Measurements from ENCODE around the gene DYRK3. TPM values are rescaled to one million over a fixed set of nuclear protein-coding genes. Genes with fewer than 3 reads are reported as not detected.

Gene DYRK3
- total RNA-seq, 1 donor from 2014 or later = 4.1 TPM

DNA sequence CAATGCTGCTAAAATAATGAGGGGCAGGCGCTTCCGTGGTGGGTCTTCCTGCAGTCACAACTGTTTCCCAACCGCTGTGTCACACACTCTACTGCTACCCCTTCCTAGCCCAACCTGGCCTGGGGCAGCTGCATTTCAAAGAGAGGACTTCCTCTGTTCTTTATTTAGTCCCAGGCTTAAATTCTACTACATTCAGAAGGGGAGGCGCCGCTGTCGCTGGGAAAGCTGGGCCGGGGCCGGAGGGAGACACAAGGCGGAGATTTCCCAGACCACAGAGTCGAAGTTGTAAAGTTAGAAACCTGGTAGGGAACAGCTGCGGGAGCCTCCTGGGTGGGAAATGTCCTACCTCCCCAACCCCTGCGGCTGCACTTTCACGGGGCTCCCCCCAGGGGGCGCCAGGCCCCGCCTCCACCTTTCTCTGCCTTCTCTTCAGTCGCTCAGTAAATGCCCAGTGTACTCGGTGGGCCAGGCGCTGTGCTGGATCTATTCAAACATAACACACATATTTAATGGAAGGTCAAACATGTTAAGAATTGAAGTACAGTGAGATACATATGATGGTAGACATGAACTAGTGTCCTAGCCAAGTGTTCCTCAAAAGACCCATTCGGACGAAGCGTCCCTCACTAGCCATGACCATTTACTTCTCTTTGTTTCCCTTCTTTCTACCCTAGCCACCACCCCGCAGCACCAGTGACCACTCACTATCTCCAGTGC lies 23.1 kb downstream of the DYRK3 start:
- Mint-ChIP-seq H3K27ac (no peak overlapping the region), H3K4me1 (peaks cover 9% of the 10 kb centered on the region), H3K36me3 (no peaks in the 10 kb centered on the region), H3K9me3 (no peaks in the 10 kb centered on the region), H3K27me3 (ENCODE audit: low read depth) (peaks cover 48% of the 10 kb centered on the region), H3K4me3 (no peak overlapping the region)
- TF ChIP-seq, protein P1, sequence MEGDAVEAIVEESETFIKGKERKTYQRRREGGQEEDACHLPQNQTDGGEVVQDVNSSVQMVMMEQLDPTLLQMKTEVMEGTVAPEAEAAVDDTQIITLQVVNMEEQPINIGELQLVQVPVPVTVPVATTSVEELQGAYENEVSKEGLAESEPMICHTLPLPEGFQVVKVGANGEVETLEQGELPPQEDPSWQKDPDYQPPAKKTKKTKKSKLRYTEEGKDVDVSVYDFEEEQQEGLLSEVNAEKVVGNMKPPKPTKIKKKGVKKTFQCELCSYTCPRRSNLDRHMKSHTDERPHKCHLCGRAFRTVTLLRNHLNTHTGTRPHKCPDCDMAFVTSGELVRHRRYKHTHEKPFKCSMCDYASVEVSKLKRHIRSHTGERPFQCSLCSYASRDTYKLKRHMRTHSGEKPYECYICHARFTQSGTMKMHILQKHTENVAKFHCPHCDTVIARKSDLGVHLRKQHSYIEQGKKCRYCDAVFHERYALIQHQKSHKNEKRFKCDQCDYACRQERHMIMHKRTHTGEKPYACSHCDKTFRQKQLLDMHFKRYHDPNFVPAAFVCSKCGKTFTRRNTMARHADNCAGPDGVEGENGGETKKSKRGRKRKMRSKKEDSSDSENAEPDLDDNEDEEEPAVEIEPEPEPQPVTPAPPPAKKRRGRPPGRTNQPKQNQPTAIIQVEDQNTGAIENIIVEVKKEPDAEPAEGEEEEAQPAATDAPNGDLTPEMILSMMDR (IDR thresholded peaks at IDR 0.05; ENCODE audit: unreplicated experiment) = peak; percentile 72
- peak in 1 of 2 experiments; percentile 43 for DNase-seq (ENCODE audit: low spot score in 2 of 2, unreplicated experiment in 2 of 2)

DNA sequence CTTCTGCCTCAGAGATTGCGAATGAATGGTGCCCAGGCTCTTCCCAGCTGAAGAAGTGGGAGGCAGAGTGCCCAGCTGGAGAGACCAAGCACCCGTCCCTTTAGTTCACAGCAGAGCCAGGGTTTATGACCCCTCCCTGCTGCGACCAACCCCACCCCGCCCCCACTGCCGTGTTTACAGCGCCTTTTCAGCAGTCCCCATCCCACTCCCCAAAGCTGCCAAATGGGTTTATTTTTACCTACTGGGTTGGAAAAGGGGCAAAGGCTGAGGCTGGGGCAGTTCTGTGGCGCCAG lies 23.6 kb downstream of the DYRK3 start:
- H3K4me1 Mint-ChIP-seq = peaks cover 6% of the 10 kb centered on the region
- TF ChIP-seq, protein P1 (IDR thresholded peaks at IDR 0.05; ENCODE audit: unreplicated experiment) = no peak
- H3K36me3 Mint-ChIP-seq = no peaks in the 10 kb centered on the region
- no peak overlapping the region for H3K27ac Mint-ChIP-seq
- H3K9me3 Mint-ChIP-seq = no peaks in the 10 kb centered on the region
- no peak for DNase-seq (ENCODE audit: low spot score in 2 of 2, unreplicated experiment in 2 of 2)
- peaks cover 53% of the 10 kb centered on the region for H3K27me3 Mint-ChIP-seq (ENCODE audit: low read depth)
- H3K4me3 Mint-ChIP-seq = no peak overlapping the region

DNA sequence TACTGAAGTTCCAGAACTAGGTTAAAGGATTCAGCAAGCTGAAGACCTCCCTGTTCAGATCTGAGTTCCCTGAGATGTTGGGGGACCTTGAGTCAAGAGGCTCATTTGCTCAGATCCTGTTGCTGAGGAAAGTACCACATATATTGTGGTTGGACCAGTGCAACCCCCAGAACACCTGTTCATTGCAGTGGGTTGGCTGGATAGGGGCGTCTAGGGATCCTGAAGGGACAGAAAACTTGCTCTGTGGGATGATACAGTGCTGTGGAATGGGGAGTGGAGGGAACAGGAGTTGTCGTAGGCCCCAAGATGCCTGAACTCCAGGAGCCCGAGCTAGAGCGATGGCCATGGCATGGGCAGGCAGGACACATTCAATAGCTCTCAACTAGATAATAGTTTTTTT lies 24.8 kb downstream of the DYRK3 start:
- DNase-seq (ENCODE audit: low spot score in 2 of 2, unreplicated experiment in 2 of 2) = no peak
- Mint-ChIP-seq H3K36me3 (no peaks in the 10 kb centered on the region), H3K4me1 (peaks cover 5% of the 10 kb centered on the region), H3K4me3 (no peak overlapping the region), H3K9me3 (no peaks in the 10 kb centered on the region), H3K27me3 (ENCODE audit: low read depth) (peaks cover 65% of the 10 kb centered on the region), H3K27ac (no peak overlapping the region)
- TF ChIP-seq, protein P1 (IDR thresholded peaks at IDR 0.05; ENCODE audit: unreplicated experiment) = no peak

DNA sequence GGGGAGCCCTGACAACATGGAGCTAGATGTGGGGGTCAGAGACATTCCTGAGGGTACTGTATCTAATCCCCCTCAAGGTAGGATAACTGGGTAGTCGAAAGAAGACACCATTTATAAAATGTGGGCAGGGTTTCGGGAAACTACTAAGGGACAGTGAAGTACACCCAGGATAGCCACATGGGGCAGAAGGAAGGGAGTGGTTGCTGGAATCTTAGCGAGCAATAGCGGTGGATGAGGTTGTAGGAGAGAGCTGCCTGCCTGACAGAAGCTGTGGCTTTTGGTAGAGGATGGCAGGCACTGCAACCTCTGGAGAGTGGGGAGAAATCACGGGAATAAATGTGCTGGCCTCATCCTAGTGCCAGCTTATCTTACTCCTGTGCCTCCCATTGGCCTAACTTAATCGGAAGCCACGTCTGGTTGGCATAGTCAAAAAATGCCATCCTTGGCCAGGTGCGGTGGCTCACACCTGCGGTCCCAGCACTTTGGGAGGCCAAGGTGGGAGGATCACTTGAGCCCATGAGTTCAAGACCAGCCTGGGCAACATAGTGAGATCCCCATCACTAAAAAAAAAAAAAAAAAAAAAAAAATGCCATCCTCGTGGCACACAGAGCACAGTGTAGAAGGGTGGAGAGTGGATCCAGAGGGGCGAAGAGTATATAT lies 26.0 kb downstream of the DYRK3 start:
- DNase-seq (ENCODE audit: low spot score in 2 of 2, unreplicated experiment in 2 of 2) = no peak
- H3K27ac Mint-ChIP-seq = no peak overlapping the region
- H3K9me3 Mint-ChIP-seq = no peaks in the 10 kb centered on the region
- TF ChIP-seq, protein P1 (IDR thresholded peaks at IDR 0.05; ENCODE audit: unreplicated experiment) = no peak
- H3K4me3 Mint-ChIP-seq = no peak overlapping the region
- H3K27me3 Mint-ChIP-seq (ENCODE audit: low read depth) = peaks cover 75% of the 10 kb centered on the region
- peaks cover 2% of the 10 kb centered on the region for H3K4me1 Mint-ChIP-seq
- H3K36me3 Mint-ChIP-seq = no peaks in the 10 kb centered on the region

DNA sequence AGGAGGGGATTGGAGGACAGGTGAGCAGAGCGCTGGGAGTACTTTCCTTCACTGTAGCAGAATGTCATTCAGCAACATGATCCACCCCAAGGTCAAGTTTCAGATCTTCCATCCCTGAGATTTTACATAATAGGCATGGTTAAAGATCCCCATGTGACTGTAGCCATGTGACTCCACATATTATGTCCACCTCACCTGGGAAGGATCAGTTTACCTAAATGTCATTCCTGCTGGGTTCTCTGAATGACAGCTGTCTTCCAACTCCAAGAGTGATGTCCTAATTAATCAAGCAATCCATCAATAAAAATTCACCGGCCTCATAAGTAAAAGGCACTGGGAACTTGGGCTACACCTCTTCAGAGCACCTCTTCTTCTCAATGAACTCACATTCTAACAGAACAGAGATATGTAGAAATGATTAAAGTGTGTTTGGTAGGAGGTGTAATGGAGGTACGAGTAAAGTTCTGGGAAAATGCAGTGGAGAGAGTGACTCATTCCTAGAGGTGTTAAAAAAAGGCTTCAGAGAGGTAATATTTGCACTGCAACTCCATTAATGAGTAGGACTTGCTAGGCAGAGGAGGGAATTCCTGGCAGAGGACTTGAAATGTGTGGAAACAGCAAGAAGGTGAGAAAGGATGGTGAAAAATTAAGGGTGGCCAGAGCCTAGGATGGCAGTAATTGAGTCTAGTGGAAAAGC lies 27.2 kb downstream of the DYRK3 start:
- H3K27me3 Mint-ChIP-seq (ENCODE audit: low read depth) = peaks cover 66% of the 10 kb centered on the region
- peaks cover 2% of the 10 kb centered on the region for H3K4me1 Mint-ChIP-seq
- TF ChIP-seq, protein P1 (IDR thresholded peaks at IDR 0.05; ENCODE audit: unreplicated experiment) = no peak
- no peak overlapping the region for H3K4me3 Mint-ChIP-seq
- H3K27ac Mint-ChIP-seq = no peak overlapping the region
- DNase-seq (ENCODE audit: low spot score in 2 of 2, unreplicated experiment in 2 of 2) = no peak
- H3K9me3 Mint-ChIP-seq = no peaks in the 10 kb centered on the region
- H3K36me3 Mint-ChIP-seq = no peaks in the 10 kb centered on the region
